ENCODE measurements around the gene ATP8A2.

Gene ATP8A2

DNA sequence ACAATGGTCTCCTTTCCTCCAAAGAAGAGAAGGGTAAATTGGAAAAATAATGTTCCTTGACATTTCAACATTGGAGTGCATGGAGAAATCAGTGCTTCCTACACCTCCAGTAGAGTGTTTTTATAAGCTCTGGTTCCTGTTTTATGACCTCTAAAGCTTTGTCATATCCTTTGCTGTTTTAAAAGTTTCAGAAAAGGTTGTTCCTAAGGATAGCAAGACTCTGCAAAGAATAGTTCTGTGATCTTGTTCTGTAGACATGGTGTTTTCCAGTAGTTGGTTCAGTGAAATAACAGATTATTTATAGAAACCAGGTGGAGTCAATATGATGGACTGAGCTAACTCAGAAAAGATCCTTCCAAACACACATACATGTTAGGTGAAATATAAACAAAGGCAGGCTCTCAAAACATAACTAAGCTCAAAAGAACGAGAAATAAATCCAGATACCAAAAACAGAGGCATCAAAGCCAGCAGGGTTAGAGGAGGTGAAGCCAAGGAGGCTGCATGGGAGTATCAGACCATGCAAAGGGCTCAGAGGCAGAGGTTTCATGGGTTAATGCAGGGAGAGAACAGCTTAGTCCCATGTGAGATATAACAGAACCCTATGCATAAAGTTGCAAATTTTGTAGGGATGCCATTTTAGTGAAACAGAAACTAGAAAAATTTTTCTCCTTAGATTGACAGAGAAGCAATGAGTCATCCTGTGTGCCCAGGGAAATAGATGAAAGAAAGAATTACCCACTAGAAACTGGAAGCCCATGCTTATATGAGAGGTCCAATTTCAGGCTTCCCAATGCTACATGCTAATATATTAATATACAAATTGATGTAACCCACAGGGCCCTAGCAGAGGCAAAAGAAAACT is 635.7 kb downstream of the ATP8A2 start:
- no peak for DNase-seq (ENCODE audit: low read depth, low spot score)

DNA sequence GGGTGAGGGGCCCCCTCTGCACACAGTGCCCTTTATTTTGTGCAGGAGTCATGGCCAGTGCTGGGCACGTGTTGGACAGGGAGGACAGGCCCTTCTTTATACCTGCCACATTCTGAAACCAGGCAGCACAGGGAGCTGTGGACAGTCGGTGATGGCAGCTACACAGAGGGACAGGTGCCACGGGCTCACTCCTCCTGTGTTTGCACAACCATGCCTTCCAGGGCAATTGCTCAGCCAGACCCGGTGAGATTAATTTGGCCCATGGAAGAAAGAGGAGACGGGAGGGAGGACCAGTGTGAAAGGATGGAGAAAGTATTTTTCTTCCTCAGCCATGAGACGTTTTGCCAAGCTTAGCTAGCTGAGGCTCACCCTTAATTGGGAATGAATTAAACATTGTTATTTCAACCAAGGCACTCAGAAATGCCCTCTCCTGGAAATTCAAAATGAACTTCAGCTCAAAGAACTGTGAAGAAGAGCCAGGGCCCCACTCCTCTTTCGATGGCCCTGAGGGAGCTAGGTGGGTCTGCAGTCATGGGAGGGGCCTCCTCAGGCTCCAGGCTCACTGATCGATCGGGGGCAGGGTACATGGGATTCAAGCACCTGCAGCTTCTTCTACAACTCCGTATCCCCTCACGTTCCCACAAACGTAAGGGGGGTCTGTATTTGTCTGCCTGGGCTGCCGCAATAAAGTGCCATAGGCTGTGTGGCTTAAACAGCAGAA is 638.9 kb downstream of the ATP8A2 start:
- DNase-seq (ENCODE audit: low read depth, low spot score) = no peak

DNA sequence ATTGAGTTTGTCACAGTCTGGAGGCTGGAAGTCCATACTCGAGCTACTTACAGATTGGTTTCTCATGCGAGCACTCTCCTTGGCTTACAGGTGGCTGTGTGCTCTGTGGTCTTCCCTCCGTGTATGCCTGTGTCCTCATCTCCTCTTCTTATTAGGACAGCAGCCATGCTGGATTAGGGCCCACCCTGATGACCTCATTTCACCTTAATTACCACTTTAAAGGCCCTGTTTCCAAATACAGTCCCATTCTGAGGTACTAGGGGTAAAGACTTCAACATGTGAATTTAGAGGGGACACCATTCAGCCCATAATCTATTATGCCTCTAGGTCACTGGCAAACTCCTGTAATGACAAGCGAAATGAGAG is 639.4 kb downstream of the ATP8A2 start:
- no peak for DNase-seq (ENCODE audit: low read depth, low spot score)

DNA sequence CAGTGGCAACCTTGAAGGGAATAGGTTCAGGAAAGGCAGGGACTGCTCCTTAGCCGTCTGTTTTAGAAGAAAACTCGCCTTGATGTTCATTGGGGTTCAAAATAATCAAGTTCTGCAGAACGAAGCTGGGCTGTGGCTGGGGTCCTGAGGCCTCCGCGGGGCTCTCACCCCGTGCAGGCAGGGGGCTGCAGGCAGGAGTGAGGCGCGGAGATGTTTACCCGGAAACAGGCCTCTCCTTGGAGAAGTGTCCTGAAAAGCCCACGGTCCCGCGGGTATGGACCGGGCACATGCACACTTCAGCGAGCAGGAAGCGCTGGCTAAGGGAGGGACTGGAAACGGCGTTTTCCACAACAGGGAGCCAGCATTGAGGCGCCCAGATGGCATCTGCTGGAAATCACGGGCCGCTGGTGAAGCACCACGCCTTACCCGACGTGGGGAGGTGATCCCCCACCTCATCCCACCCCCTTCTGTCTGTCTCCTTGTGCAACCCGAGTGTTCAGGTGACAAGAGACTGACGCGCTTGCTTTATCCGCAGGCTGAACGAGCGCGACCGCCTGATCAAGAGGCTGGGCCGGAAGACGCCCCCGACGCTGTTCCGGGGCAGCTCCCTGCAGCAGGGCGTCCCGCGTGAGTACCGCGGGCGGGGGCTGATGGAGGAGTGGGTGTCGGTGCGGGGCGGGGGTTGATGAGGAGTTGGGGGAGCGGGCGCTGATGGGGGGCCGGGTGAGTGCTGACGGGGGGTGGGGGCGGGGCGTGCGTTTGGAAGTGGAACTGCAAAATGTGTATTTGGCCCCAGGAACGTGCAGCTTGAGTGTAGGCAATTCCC is 640.4 kb downstream of the ATP8A2 start:
- peak; percentile 30 for DNase-seq (ENCODE audit: low read depth, low spot score)

DNA sequence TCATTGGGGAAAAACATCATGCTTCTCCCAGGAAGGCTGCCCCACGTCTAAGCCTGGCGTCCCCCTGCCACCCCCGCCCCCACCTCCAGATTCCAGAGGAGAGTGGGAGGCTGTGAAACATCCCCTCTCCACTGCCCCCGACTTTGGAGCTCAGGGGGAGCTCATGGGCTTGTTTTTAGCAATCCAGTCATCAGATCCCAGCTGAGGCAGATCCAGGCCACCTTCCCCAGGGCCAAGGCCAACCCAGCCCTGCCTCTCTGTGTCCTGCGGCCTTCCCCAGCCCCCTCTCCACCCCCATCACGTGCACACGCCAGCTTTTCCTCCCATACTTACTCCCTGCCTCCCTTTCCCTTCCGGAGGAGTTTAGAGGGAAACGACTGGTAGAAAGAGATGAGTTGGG is 641.2 kb downstream of the ATP8A2 start:
- no peak for DNase-seq (ENCODE audit: low read depth, low spot score)

DNA sequence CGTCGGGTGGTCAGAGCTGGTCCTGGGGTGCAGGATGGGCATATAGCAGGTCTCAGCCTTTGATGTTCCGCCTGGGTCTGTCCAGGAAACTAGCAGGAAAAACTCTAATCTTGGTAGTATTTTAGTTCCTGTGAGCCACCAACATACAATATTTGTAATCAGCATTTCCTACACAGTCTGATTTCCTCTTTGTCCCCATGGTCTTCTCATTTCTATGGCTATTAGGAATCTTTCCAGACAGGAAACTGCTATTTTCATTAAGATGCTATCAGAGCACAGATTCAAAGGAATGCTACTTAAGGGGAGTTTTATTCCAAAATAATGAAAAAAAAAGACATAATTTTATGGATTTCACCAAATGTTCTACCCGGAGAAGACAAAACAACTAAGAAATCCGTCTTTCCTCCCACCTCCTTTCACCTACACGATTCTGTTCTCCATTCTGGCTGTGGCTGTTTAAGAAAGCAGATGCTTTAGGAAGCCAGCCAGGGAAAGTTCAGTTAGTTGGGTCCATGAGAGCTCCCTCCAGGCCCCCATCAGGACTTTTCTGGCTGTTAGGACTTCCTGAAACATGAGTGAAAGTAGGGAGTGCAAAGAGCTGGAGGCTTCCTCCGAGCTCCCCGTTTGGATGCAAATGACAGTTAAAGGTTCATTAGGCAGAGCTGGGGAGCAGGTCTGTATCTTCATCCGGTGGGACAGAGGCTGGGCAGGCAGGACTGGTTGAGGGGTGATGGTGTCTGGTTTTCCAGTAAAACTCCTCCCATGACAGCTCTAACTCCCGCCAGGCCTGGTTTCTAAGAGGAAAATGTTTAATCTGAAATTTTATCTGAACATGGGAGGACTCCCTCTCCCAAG is 643.7 kb downstream of the ATP8A2 start:
- DNase-seq (ENCODE audit: low read depth, low spot score) = no peak

DNA sequence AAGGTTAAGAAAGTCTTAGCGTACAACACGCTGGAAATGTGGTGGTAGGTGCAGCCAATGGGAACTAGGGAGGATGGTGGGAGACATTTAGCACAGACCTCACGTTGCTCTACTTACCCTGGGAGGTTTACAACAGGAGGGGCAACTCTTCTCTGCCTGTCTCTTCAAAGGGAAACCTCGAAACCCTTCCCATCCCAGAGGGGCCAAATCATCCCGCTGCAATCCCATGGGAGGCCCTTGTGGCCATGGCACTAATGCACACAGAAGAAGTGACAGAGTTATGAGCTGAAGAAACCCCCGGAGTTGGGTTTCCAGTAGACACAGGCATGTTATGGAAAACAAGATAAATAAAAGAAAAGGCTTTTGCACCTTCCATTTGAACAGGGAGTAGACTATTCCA is 644.4 kb downstream of the ATP8A2 start:
- no peak for DNase-seq (ENCODE audit: low read depth, low spot score)

DNA sequence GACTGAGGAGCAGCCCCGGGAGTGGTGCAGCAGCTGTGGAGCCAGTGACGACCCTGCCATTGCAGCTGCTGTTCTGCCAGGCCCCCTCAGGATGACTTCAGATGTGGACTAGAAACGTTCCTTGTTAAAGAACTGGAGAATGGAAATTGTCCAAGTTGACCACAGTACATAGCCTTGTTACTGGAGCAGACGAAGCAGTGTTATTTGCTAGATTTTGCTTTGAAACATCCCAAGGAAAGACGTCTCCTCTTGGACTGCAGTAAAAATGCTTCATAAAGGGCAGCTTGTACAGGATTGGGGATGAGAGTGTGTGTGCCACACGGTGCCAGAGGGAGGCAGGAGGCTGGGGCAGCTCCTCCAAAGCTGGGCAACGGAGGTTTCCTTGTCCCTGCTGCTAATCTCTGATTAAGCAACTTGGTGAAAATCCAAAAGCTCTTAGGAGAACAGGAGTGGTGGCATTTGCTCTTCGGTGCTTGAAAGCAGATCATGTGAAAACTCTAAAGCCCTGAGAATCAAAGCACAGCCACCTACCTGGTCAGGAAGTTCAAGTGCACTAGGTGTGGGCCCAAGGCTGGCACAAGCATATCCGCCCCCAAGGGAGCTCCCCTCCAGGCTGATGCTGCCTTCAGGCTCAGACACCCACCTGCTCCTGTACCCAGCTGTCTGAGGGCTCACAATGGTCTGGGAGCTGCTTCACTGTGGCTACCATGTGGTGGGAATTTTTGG is 645.6 kb downstream of the ATP8A2 start:
- no peak for DNase-seq (ENCODE audit: low read depth, low spot score)

DNA sequence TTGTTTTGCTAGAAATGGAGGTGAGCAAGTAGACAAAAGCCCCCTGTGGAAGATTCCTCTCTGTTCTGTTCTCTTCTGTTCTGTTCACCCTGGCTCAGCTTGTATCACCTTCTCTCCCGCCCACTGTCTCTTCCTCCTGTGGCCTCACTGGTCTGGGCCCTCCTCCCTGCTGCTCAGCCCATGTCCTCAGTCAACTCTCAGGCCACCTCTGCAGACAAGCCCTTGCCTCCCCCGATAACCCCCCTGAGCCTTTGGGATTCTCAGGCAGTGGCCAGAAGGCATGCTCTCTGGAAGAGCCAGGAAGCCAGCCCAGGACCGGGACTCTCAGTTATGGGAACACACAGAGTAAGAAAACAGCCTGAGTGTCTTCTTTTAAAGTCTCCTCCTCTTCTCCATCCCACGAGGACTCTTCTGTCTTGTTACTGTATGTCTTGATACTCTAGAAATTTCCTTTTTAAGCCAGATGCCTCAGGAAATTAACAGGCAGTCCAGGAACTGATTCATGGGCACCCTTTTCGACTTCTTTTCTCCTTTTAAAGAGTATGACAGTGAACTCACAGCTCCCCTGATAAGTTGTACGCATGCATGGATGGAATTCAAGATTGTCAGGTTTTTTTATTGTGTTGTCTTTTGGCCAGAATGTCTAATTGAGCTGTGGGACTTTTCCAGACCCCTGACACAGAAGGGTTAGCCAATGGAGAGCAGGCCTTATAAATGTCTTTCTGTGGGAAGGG is 646.3 kb downstream of the ATP8A2 start:
- DNase-seq (ENCODE audit: low read depth, low spot score) = no peak

DNA sequence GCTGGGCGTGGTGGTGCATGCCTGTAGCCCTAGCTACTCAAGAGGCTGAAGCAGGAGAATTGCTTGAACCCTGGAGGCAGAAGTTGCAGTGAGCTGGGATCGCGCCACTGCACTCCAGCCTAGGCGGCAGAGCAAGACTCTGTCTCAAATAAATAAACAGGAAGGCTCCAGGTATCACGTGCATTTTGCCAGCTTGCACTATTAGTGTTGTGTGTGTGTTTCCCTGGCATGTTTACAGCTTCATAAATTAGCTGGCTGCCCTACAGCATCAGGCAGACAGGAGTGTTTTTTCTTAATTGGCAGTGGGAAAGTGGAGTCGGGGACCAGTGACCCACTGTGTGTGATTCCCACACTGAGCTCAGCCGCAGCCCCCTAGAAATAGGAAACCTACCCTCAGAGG is 647.5 kb downstream of the ATP8A2 start:
- DNase-seq (ENCODE audit: low read depth, low spot score) = no peak

DNA sequence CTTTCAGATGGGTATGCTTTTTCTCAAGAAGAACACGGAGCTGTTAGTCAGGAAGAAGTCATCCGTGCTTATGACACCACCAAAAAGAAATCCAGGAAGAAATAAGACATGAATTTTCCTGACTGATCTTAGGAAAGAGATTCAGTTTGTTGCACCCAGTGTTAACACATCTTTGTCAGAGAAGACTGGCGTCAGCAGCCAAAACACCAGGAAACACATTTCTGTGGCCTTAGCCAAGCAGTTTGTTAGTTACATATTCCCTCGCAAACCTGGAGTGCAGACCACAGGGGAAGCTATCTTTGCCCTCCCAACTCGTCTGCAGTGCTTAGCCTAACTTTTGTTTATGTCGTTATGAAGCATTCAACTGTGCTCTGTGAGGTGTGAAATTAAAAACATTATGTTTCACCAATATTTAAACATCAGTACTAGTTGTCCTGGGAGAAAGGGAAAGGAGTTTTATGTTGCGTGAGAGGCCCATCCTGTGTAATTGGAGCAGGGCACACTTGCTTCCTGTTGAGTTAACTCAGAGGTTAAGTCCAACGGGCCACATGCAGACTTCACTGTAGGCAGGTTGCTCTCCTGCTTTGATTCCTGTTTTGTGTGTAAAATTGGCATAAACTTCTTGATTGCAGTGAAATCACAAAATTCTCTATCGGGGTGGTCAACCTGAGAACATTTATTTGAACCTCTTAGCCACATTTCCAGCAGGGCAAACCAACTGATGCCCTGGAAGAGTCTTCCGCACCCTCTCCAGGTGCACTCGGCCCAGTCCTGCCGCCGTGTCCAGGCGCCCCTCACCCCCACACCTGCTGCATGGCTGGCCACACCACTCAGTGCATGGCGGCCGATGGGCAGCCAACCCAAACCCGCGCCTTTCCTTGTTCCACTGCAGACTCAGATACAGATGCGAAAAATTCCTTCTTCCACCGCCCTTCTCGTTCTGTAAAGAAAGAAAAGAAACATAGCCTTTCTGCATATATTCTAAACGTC is 648.4 kb downstream of the ATP8A2 start:
- no peak for DNase-seq (ENCODE audit: low read depth, low spot score)

DNA sequence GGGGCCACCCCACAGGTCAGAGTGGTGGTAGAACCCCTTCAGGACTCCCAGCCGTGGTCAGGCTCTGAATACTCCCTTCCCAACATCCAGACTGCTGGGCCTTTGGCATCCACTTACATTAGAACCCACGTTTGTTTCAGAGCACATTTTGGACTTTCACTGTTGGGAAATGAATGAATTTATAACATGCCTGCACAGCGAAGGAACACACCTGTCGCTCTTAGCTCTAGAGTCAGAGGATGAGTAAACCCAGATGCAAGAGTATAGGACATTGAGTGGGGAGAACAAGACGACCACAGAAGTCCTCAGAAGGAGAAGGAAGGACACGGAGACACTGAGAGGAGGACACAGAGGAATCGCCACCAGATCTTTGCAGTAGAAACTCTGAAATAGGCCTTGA is 649.1 kb downstream of the ATP8A2 start:
- DNase-seq (ENCODE audit: low read depth, low spot score) = no peak

DNA sequence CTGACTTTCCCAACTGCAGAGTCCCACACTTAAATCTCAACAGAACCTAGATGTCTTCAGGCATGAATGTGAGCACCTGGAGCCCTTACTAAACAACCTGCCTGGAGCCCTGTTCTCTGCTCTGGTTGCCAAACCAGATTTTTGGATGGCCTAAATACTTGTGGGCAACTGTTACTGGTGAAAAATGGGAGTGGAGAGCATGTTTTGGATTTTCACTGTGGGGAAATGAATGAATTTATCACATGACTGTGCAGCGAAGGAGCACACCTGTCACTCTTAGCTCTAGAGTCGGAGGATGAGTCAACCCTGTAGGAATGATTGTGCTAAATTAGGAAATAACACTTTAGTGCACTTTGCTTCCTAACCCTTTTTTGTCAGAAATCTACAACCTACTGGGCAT is 649.7 kb downstream of the ATP8A2 start:
- DNase-seq (ENCODE audit: low read depth, low spot score) = no peak

DNA sequence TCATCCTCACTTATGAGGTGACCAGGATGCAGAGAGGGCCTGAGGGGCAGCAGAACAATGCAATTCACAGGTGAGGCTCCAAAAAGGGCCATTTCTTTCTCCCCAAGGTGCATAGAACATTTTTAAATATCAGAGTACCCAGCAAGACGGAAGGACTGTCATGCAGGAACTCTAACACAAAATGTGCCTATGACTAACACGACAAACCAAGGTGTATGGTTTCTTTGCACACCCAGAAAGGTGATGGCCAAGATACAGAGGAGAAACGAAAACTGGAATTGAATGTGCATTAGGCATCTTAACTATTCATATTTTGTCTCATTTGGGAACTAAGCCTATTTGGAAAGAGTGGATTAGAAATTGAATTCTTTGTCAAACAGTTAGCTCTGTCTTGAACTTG is 650.2 kb downstream of the ATP8A2 start:
- no peak for DNase-seq (ENCODE audit: low read depth, low spot score)

DNA sequence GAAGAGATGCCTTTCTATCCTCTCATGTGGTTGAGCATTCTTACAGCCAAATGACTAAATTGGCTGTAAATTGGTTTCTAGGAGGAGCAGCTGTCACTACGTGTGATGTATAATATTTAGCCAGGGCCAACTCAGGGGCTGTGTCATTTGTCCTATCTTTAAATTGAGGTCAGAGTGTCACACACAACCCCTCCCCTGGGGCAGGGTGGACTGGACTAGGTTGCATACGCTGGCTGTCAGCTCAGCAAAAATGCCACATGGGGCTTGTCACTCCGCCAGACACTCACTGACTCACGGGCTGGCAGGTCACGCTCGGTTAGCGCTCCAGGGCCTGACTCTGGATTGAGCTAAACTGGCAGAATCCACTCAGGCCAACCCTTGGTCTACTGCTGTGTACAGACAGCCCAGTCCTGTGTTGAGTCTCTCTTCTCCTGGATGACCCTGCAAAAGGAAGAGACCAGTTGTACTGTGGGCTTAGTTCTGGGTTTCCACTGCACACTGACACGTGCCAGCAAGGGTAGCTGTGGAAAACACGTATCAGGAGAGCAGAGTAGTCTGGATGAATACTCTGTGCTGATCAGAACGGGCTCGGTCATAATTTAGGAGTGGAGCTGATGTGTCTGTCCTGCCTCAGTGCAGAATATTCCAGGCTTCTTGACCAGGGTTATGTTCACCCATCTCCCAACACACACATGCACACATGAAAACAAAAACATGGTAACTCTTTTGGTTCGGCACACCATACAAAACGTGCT is 650.9 kb downstream of the ATP8A2 start:
- DNase-seq (ENCODE audit: low read depth, low spot score) = no peak

DNA sequence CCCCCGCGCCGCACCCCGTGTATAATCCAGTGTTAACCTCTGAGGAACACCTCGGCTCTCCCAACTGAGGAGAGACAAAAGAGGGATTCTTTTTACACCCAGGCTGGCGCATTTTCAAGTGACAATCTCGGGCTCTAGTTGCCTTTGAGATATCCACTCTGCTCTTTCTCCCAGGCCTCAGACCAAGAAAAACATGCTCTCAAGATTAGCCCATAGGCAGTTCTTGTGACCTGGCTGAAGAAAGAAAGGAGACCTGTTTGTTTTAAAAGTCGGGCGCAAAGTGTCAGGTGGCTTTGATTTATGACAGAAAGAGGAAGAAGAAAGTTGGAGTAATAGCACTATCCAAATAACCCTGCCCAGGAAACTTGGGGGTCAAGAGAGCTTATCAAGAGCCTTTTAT is 652.8 kb downstream of the ATP8A2 start:
- no peak for DNase-seq (ENCODE audit: low read depth, low spot score)

DNA sequence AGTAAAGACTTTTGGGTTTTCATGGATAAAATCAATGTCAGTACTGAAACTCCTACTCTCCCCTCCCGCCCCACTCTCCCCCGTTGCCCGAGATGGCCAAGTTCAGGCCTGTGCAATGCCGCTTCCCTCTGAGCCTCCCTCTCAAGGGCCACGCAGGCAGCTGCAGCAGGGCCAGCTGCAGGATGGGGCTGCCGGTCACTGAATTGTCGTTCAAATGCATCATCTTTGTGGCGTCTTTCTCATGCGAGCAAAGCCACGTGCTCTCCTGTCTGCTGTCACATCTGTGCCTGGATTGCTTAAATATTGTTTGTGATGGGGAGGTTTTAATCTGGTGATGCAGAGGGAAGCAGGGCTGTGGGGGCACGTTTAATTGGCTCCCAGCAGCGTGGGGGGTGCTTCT is 653.4 kb downstream of the ATP8A2 start:
- no peak for DNase-seq (ENCODE audit: low read depth, low spot score)

DNA sequence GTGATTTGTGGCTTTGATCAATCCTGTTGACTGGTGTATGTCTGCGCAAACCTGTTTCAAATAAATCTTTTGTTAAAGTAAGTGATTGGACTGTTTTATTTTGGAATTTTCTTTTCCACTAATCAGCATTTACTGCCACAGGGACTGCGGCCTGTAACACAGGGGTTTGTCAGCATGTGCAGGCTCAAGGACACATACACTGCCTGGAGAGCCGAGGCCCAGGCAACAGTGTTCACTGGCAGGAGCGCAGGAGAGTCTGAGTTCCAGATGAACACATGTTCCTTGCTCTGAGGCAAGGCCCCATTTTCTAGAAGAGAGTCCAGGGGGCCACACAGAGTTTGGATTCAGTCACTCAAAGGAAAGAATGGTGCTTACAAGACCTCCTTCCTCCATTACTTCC is 654.0 kb downstream of the ATP8A2 start:
- no peak for DNase-seq (ENCODE audit: low read depth, low spot score)
